GDM1 (cell line): ENCODE data around the gene CD68.
A peak's percentile ranks its signal among the peaks of the same experiment; 100 is the strongest.

ENCODE experiments used
- DNase-seq: peaks from one replicate; lab custom pipeline; 2025; lab: John Stamatoyannopoulos, UW

The CD68 gene

DNA sequence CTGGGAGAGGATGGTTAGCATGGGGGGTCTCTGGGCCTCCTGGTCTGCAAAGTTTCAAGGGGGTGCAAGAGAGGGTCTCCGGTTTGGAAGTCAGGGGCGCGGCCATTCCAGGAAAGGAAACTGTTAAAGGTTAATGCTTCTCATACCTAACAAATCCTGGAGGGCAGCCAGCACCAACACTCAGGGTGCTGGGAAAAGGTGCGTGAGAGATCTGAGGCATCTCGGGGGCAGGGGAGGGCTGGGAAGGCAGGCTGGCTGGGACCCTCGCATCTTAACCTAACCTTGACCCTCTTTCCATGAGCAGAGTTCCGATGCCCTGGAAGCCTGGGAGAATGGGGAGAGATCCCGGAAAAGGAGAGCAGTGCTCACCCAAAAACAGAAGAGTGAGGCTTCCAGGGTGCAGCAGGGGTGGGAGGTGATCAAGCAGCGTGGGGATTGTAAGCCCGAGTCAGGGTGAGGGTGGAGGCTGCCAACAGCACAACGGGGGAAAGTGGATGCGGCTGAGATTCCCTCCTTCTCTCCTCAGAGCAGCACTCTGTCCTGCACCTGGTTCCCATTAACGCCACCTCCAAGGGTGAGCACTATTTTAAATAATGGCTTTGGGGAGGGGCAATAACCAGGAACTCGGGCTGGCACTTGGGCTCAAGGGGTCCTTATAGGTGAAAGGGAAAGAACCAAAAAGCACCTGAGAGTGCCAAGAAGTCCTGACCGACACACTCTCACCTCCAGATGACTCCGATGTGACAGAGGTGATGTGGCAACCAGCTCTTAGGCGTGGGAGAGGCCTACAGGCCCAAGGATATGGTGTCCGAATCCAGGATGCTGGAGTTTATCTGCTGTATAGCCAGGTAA is 19.9 kb upstream of the CD68 start:
- no peak for DNase-seq

DNA sequence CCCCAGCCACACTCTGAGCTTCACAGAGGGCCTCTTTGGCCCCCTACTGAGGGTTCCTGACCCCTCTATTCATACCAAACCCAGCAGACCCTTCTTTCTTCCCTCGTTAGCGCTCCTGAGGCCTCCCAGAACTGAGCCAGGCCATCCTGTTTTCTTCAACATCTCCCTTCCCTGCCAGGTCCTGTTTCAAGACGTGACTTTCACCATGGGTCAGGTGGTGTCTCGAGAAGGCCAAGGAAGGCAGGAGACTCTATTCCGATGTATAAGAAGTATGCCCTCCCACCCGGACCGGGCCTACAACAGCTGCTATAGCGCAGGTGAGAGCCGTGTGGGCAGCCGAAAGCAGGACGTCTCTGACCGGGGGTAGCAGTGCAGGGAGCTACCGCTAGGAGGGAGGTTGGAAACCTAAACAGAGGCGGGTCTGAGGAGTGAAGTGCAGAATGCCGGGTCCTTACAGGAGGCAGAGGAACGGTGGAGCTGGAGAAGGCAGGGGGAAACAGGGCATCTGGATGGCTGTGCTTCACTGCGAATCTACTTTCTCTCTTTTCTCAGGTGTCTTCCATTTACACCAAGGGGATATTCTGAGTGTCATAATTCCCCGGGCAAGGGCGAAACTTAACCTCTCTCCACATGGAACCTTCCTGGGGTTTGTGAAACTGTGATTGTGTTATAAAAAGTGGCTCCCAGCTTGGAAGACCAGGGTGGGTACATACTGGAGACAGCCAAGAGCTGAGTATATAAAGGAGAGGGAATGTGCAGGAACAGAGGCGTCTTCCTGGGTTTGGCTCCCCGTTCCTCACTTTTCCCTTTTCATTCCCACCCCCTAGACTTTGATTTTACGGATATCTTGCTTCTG is 19.0 kb upstream of the CD68 start:
- no peak for DNase-seq

DNA sequence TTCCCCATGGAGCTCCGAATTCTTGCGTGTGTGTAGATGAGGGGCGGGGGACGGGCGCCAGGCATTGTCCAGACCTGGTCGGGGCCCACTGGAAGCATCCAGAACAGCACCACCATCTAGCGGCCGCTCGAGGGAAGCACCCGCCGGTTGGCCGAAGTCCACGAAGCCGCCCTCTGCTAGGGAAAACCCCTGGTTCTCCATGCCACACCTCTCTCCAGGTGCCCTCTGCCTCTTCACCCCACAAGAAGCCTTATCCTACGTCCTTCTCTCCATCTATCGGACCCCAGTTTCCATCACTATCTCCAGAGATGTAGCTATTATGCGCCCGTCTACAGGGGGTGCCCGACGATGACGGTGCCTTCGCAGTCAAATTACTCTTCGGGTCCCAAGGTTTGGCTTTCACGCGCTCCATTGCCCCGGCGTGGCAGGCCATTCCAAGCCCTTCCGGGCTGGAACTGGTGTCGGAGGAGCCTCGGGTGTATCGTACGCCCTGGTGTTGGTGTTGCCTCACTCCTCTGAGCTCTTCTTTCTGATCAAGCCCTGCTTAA is 18.3 kb upstream of the CD68 start:
- DNase-seq: peak; percentile 68

DNA sequence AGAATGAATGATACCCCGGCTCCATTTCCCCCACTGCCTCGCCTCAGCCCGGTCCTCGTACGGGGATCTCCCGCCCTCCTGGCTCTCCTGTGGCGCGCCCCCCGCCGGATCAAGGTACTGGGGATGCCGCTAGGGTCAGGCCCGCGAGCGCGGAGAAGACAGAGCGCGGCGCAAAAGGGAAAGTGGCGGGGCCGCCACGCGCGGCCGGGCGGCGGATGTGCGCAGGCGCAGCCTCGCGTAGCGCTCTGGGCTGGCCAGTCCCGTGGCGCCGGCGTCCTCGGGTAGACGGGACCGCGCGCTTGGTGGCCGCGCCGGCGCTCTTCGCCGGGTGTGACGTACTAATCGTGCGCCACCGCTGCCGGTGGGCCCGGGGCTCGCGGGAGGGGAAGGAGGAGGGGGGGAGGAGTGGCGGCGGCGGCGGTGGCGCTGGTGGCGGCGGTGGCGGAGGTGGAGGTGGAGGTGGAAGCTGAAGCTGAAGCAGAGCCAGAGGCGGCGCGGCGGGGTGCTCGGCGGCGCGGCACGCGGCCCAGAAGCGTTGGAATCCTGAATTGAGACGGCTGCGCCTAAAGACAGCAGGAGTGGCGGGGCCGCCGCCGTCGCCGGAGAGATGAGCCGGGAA is 17.7 kb upstream of the CD68 start, which contains the start of gene SENP3:
Gene SENP3, plus strand, starts transcription at position 331 of the 619 bp plus-strand sequence. CDS start 1,158 bp downstream, outside the sequence.
- DNase-seq: peak; percentile 87

DNA sequence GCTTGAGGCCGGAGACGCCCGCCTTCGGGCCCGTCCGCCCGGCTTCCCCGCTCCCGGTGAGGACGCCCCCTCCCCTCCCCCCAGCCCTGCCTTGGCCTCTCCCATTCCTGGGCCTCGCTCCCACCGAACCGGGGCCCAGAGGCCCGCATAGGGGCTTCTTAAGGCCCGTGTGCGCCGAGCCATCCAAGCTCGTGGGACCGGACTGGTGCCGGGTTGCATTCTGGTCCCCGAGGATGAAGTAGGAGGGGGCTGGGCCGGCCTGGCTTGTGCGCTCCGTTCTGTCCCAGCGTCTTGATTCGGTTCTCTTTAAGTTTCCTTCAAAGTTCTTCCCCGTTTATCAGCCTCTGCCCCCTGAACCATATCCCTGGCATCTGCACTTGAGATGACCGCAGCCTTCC is 17.2 kb upstream of the CD68 start:
- no peak for DNase-seq

DNA sequence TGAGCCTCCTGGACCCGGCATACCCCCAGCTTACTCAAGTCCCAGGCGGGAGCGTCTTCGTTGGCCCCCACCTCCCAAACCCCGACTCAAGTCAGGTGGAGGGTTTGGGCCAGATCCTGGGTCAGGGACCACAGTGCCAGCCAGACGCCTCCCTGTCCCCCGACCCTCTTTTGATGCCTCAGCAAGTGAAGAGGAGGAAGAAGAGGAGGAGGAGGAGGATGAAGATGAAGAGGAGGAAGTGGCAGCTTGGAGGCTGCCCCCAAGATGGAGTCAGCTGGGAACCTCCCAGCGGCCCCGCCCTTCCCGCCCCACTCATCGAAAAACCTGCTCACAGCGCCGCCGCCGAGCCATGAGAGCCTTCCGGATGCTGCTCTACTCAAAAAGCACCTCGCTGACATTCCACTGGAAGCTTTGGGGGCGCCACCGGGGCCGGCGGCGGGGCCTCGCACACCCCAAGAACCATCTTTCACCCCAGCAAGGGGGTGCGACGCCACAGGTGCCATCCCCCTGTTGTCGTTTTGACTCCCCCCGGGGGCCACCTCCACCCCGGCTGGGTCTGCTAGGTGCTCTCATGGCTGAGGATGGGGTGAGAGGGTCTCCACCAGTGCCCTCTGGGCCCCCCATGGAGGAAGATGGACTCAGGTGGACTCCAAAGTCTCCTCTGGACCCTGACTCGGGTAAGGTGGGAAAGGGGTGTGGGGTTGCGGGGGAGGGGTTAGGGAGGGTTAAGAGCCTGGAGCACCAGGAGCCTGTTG is 16.1 kb upstream of the CD68 start:
- no peak for DNase-seq

DNA sequence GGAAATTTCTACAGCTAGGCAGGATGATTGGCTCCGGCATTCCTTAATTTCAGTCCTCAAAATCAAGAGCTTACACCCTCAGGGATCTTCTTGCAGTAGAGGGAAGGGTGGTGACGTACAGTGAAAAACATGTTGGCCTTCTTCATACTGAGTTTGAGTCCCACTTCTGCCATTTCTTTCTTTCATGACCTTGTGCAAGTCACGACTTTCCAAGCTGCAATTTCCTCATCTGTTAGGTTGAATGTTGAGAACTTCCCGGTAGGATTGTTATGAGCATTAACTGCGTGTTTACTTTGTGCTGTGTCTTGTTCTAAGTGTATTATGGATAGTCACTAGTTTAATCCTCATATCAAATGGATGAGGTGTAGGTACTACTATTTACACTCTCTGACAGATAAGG is 9.9 kb upstream of the CD68 start:
- DNase-seq: no peak

DNA sequence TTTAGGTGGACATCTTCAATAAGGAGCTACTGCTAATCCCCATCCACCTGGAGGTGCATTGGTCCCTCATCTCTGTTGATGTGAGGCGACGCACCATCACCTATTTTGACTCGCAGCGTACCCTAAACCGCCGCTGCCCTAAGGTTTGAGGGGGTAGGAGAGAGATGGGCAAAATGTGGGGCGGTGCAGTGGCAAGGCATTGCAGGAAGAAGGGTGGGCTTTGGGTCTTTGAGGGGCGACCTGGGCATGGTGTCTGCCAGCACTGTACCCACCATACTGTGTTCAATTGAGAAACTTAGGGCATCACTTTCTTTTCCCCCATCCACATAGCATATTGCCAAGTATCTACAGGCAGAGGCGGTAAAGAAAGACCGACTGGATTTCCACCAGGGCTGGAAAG is 9.1 kb upstream of the CD68 start:
- no peak for DNase-seq

DNA sequence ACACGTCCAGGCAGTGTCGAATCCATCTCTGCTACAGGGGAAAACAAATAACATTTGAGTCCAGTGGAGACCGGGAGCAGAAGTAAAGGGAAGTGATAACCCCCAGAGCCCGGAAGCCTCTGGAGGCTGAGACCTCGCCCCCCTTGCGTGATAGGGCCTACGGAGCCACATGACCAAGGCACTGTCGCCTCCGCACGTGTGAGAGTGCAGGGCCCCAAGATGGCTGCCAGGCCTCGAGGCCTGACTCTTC is 7.2 kb upstream of the CD68 start:
- DNase-seq: no peak

DNA sequence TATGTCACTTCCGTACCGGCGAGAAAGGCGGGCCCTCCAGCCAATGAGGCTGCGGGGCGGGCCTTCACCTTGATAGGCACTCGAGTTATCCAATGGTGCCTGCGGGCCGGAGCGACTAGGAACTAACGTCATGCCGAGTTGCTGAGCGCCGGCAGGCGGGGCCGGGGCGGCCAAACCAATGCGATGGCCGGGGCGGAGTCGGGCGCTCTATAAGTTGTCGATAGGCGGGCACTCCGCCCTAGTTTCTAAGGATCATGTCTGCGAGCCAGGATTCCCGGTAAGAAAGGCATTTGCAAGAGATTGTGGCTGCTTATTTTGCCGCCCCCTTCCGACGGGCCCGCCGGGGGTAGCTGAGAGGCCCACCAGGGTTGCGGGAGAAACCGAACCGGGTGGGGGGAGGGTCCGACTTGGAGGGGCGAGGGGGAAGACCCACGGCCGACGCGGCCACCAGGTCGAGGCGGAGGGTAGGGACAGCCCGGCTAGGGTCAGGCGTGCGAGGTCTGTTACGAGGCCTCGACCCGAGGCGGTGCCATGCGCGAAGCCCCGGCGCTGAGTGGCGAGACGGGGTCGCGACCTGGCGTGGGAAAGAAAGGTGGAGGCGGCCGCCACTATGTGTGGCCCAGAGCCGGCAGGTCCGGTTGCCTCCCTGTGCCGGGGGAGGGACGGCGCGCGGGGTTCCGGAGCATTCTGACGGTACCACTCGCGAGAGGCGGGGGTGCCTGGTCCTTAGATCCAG is 6.7 kb upstream of the CD68 start:
- DNase-seq: peak; percentile 100

DNA sequence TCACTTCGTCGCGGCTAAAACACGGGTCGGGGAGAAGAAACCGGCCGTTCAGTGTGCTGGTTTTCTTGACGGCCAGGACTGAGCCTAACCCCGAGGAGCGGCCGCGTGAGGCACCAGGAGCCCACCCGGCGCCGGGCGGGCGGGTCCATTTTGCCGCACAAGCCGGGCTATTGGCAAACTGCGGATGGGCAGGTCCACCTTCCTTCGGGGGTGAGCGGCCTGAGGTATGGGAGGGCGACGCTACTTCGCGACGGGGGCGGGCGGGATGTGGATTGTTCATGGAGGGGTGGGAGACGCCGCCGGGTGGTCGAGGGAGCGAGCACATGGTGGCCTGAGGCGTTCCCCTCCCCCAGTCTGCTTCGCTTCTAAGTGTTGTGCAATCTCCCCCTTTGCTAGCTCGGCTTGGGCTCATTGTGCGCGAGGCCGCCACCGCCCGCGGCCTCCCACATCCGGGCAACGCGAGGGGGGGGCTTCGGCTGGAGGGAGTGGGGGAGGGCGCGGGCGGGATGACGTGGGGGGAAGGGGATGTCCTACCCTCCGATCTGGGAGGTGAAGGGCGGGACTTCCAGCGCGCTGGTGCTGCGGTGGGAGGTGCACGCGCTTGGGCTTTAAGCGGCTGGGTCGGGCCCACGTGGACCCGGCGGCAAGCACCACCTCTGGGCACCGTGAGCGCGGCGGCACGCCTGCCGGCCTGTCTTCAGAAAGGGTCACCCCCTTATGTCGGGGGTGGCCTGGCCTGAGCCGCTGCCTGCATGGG is 5.9 kb upstream of the CD68 start:
- DNase-seq: peak; percentile 88

DNA sequence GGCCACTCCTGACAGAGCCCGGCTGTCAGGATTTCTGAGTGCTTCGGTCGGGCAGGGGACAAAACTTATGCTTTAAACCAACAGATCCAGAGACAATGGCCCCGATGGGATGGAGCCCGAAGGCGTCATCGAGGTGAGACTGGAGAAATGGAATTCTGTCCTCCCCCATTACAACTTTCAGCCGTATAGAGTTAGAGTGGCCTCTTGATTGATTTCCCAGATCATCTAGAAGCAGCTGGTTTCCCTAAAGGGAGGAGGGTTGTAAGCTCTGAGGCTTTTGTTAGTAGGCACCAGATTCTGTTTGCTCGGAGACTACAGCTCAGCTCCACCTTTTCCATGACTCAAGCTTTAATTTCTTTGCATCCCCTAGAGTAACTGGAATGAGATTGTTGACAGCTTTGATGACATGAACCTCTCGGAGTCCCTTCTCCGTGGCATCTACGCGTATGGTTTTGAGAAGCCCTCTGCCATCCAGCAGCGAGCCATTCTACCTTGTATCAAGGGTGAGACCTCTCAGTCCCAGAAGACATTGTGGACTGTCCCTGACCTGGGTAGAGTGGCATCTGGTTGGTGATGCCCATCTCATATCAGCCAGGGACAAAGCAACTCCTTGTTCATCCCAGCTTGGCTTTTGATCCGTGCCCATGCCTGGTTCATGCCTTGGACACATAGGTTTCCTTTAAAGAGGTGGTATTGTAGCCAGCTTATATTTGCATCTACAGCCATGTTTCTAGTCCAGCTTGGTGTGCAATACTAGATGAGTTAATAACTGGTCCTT is 5.1 kb upstream of the CD68 start:
- DNase-seq: no peak

DNA sequence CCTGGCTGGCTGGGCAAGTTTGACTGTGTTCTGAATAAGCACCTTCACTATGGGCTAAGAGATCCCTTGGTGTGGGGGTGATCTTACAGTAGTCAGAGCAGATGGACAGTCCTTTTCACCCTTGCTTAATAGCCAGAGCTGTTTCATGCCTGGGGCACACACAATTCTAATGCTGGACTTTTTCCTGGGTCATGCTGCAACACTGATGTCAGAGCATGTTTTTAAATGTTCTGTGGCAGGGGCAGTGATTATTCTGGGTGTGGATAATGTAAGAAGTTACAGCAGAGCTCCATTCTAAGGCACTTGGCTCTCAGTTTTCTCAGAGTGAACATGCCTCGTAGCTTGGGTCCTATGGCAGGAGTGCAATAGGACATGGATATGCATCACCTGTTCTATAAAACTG is 4.0 kb upstream of the CD68 start:
- DNase-seq: no peak

DNA sequence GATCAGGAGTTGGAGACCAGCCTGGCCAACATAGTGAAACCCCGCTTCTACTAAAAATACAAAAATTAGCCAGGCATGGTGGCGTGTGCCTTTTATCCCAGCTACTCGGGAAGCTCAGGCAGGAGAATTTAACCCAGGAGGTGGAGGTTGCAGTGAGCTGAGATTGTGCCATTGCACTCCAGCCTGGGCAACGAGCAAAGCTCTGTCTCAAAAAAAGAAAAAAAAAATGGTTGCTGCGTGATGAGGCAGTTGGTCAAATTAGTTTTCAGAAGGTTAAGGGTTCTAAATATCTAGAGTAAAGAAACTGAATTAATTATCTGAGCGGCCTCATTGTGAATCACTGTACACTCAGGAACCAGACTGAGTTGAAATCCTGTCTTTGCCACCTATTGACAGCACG is 3.5 kb upstream of the CD68 start:
- no peak for DNase-seq

DNA sequence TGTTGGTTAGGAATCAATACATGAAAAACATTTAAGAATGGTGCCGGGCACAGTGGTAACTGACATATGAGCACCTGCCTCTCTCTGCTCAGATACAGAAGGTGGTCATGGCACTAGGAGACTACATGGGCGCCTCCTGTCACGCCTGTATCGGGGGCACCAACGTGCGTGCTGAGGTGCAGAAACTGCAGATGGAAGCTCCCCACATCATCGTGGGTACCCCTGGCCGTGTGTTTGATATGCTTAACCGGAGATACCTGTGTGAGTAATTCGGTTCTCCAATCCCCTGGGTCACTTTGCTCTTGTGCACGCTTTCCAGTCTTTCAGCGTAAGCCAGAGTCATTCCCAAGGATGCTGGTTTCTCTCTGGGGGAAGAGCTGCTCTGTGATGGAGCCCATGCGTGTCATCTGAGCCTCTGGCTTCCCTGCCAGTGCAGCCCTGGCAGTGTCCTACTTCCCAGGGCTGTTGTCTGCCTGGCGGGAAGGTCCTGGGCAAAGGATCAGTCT is 3.0 kb upstream of the CD68 start:
- DNase-seq: no peak

DNA sequence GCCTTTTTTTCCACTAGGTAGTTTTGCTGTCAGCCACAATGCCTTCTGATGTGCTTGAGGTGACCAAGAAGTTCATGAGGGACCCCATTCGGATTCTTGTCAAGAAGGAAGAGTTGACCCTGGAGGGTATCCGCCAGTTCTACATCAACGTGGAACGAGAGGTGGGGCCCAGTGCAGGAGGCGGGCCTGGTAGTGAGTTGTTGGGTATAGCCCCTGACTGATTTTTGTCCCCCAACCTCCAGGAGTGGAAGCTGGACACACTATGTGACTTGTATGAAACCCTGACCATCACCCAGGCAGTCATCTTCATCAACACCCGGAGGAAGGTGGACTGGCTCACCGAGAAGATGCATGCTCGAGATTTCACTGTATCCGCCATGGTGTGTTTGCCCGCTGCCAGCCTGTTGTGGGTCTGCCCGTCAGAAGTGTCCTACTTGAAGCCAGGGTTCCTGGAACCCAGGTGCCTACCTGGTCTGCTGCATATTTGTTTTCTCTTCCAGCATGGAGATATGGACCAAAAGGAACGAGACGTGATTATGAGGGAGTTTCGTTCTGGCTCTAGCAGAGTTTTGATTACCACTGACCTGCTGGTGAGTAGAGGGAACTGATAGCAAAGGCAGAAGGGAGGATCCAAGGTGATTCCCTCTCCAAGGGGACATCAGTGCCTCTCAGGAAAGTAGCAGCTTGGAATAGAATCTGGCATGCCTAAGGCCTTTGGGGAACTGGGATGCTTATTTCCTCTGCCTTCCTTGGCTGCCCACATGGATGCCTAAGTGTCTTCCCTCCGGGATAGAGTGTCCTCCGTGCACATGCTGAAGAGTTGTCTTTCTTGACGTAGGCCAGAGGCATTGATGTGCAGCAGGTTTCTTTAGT is 1.9 kb upstream of the CD68 start:
- DNase-seq: no peak

DNA sequence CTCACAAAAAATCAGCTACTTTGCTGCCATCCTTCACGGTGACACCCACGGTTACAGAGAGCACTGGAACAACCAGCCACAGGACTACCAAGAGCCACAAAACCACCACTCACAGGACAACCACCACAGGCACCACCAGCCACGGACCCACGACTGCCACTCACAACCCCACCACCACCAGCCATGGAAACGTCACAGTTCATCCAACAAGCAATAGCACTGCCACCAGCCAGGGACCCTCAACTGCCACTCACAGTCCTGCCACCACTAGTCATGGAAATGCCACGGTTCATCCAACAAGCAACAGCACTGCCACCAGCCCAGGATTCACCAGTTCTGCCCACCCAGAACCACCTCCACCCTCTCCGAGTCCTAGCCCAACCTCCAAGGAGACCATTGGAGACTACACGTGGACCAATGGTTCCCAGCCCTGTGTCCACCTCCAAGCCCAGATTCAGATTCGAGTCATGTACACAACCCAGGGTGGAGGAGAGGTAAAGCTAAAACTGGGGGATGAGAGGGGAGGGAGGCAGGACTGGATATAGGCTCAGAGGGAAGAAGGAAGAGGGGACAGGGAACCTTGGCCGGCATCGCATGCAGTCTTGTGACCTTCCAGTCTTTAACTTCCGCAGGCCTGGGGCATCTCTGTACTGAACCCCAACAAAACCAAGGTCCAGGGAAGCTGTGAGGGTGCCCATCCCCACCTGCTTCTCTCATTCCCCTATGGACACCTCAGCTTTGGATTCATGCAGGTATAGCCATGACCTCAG is 581 bp downstream of the CD68 start:
- no peak for DNase-seq
